K562 (cell line): ENCODE results near the gene SLC25A45. TPM values are rescaled to one million over a fixed set of nuclear protein-coding genes. Genes with fewer than 3 reads are reported as not detected.

Experiments used
- ATAC-seq: fragments of 200-7000 bp; cut with Tn5 transposase; 3 replicates; pipeline ENCODE4 v1.9.1; 2020; ENCODE audit warnings: moderate library complexity
- BruUV-seq: library from RNA; stranded (reverse); fragments of 400-500 nt; replicated peaks from 2 replicates; lab custom pipeline; 2021; lab: Mats Ljungman, UMichigan
- CTCF ChIA-PET: fragments of 300-600 bp; formaldehyde crosslinking; extraction: SDS; loops from one replicate; lab custom pipeline; 2021; ENCODE audit warnings: low intra/inter-chr PET ratio; lab: Yijun Ruan, JAX
- POLR2A ChIA-PET: fragments of 300-600, 350-650 bp; sonication (Branson Sonifier 250); formaldehyde crosslinking; extraction: SDS; loops from one replicate; lab custom pipeline; 2021; ENCODE audit warnings: antibody characterized with exemption, inconsistent platforms; lab: Yijun Ruan, JAX
- DNase-seq, 4 experiments: peaks; one replicate each; pipeline versions ENCODE4 v3.0.0 to v3.0.0-alpha.2; 2011 to 2018; ENCODE audit warnings: low spot score in 3 of 4, mixed read lengths in 3 of 4; ENCODE audit errors: extremely low read depth in 1 of 4
- FAIRE-seq: peaks from 2 replicates; lab custom pipeline; 2011; peaks lifted over from hg19 to GRCh38; lab: Jason Lieb, UNC
- H2AFZ ChIP-seq: 2 replicates; pipeline ENCODE4 v1.6.0; 2011; ENCODE audit warnings: low read depth, low read length, control low read depth, inconsistent platforms
- H3K27ac ChIP-seq: fragments of 200-600 bp; 3 replicates; pipeline ENCODE4 v1.8.0; 2011; ENCODE audit warnings: low read depth, mild to moderate bottlenecking, control low read depth, inconsistent platforms, low read length, moderate library complexity, mixed read lengths; ENCODE audit errors: extremely low read depth
- H3K27me3 ChIP-seq, 2 experiments: fragments of 300-600 bp in 1 of 2; 2 replicates in 1 of 2; 3 replicates in 1 of 2; pipeline versions ENCODE4 v1.6.0 to v1.8.0; 2011; ENCODE audit warnings: inconsistent platforms in 2 of 2, low read length in 2 of 2, mild to moderate bottlenecking in 1 of 2, mixed read lengths in 1 of 2, moderate library complexity in 1 of 2; ENCODE audit not compliant: control insufficient read depth in 2 of 2, insufficient read depth in 2 of 2
- H3K36me3 ChIP-seq: fragments of 300-600 bp; 3 replicates; pipeline ENCODE4 v1.8.0; 2011; ENCODE audit warnings: mild to moderate bottlenecking, low read length, inconsistent platforms; ENCODE audit not compliant: control insufficient read depth, insufficient read depth
- H3K4me1 ChIP-seq, 2 experiments: fragments of 200-600 bp in 1 of 2; replicated peaks in 1 of 2; 2 replicates in 1 of 2; 3 replicates in 1 of 2; pipeline versions ENCODE4 v1.5.1 to v1.8.0; 2011; ENCODE audit warnings: inconsistent platforms in 2 of 2, low read length in 2 of 2, mild to moderate bottlenecking in 1 of 2, mixed read lengths in 1 of 2, moderate library complexity in 1 of 2; ENCODE audit not compliant: control insufficient read depth in 2 of 2, insufficient read depth in 2 of 2
- H3K4me2 ChIP-seq: 2 replicates; pipeline ENCODE4 v1.6.1; 2011; ENCODE audit warnings: low read length, control low read depth, inconsistent platforms, mixed read lengths; ENCODE audit not compliant: insufficient read depth
- H3K4me3 ChIP-seq: fragments of 200-600 bp; sonication (generic), shearing (Covaris generic); 2 replicates; pipeline ENCODE4 v1.5.1; 2016; ENCODE audit warnings: control low read depth, inconsistent platforms
- H3K79me2 ChIP-seq: fragments of 200-600 bp; 3 replicates; pipeline ENCODE4 v1.8.0; 2011; ENCODE audit warnings: low read length, inconsistent platforms; ENCODE audit not compliant: control insufficient read depth, insufficient read depth
- H3K9ac ChIP-seq, 2 experiments: 2 replicates each; pipeline versions ENCODE4 v1.6.0 to v1.6.1; 2011; ENCODE audit warnings: low read depth in 2 of 2, low read length in 2 of 2, control low read depth in 1 of 2, inconsistent platforms in 1 of 2, mild to moderate bottlenecking in 1 of 2, mixed read lengths in 1 of 2; ENCODE audit not compliant: insufficient read depth in 1 of 2
- H3K9me1 ChIP-seq: one replicate; pipeline ENCODE4 v1.6.0; 2011; ENCODE audit warnings: inconsistent platforms, mild to moderate bottlenecking, low read length, moderate library complexity; ENCODE audit not compliant: control insufficient read depth, insufficient read depth
- H3K9me3 ChIP-seq: replicated peaks from 2 replicates; pipeline ENCODE4 v1.5.1; 2011; ENCODE audit warnings: low read depth, low read length, inconsistent platforms; ENCODE audit not compliant: control insufficient read depth, insufficient read depth
- H4K20me1 ChIP-seq: replicated peaks from 2 replicates; pipeline ENCODE4 v1.6.1; 2011; ENCODE audit warnings: low read length, inconsistent platforms, mixed read lengths; ENCODE audit not compliant: control insufficient read depth, insufficient read depth
- CHD4 ChIP-seq: fragments of 200-600 bp; sonication (generic); IDR thresholded peaks from 3 replicates; pipeline ENCODE4 v1.6.1; 2012; ENCODE audit warnings: low read depth, mild to moderate bottlenecking, mixed read lengths, low read length, inconsistent platforms; ENCODE audit not compliant: insufficient read depth, insufficient replicate concordance, poor library complexity, severe bottlenecking
- ETV5 ChIP-seq: sonication (generic); formaldehyde crosslinking; IDR thresholded peaks from 2 replicates; pipeline ENCODE4 v1.4.0; 2020; ENCODE audit warnings: low read depth, mild to moderate bottlenecking, missing genetic modification reagents
- FOXA3 ChIP-seq, 2 experiments: fragments of 450-650 bp in 1 of 2; sonication (generic) in 1 of 2; formaldehyde crosslinking; IDR thresholded peaks in 1 of 2; conservative IDR thresholded peaks in 1 of 2; 2 replicates each; pipeline versions ENCODE4 v1.4.0 to v1.8.0; 2020 to 2022; ENCODE audit warnings: mild to moderate bottlenecking in 2 of 2, missing genetic modification reagents in 1 of 2
- GTF2E2 ChIP-seq: fragments of 200-800 bp; sonication (Bioruptor generic); IDR thresholded peaks from 2 replicates; pipeline ENCODE4 v1.6.1; 2016; ENCODE audit warnings: missing genetic modification characterization, missing compliant biosample characterization
- HIVEP1 ChIP-seq: fragments of 250-450 bp; sonication (Bioruptor Pico); IDR thresholded peaks from 2 replicates; pipeline ENCODE4 v1.4.0; 2020; ENCODE audit warnings: mild to moderate bottlenecking
- PATZ1 ChIP-seq: fragments of 250-450 bp; sonication (Bioruptor Pico); IDR thresholded peaks from 2 replicates; pipeline ENCODE4 v1.5.0; 2020; ENCODE audit warnings: mild to moderate bottlenecking, borderline replicate concordance
- TAF1 ChIP-seq: IDR thresholded peaks from 2 replicates; pipeline ENCODE4 v1.6.1; 2011; ENCODE audit warnings: mild to moderate bottlenecking, low read length, moderate library complexity; ENCODE audit not compliant: insufficient read depth, control insufficient read depth, severe bottlenecking; ENCODE audit errors: extremely low read depth
- ZNF57 ChIP-seq: fragments of 450-650 bp; formaldehyde crosslinking; IDR thresholded peaks from 2 replicates; pipeline ENCODE4 v1.4.0; 2020; ENCODE audit warnings: mild to moderate bottlenecking, moderate library complexity
- WGBS: fragments of 100-300 bp; shearing (Covaris generic); methylation state at CpG from one replicate; pipeline ENCODE4 v1.1.6; 2016; ENCODE audit warnings: low coverage, mixed read lengths; ENCODE audit not compliant: insufficient coverage; ENCODE audit errors: missing lambda C conversion rate; 5-methylcytosine and 5-hydroxymethylcytosine counted together
- in situ Hi-C: fragments of 300-500 bp; cut with MboI; formaldehyde crosslinking; loops from 4 replicates; pipeline ENCODE4 v1.15.0; 2018; ENCODE audit warnings: inconsistent platforms, mixed read lengths
- intact Hi-C: fragments of 100-400 bp; cut with micrococcal nuclease; formaldehyde crosslinking; loops from 2 replicates; pipeline ENCODE4 v1.14.2; 2022
- polyA plus RNA-seq, 8 experiments: library from polyadenylated mRNA; depleted of rRNA in 4 of 8; stranded (reverse) in 5 of 8; unstranded in 3 of 8; fragments of >200 nt; fragmentation: Nextera tagmentation in 2 of 8; fragmentation: Illumina TruSeq in 1 of 8; extraction: Ambion mirVana in 2 of 8; extraction: Trizol in 1 of 8; gene quantifications; 2 replicates each; pipeline versions ENCODE4 v1.2.1 to v1.2.3, GENCODE V29; 2011 to 2014; ENCODE audit warnings: inconsistent platforms in 1 of 8, missing spikeins in 1 of 8
- total RNA-seq, 7 experiments: library from RNA; depleted of rRNA in 6 of 7; stranded (reverse); fragments of >200 nt in 6 of 7; fragmentation: Illumina TruSeq in 2 of 7; extraction: Trizol in 2 of 7; gene quantifications; 2 replicates each; pipeline versions ENCODE4 v1.2.1 to v1.2.3, GENCODE V29; 2011 to 2021; ENCODE audit warnings: low replicate concordance in 1 of 7

SLC25A45 gene
- total and polyA plus RNA-seq, 9 of the 15 experiments (the other 6 are each of a cell fraction or from before 2014, with no cell fraction given), result 0.15 to 2.3 (median 0.68) TPM

- no peaks in the 10 kb centered on the region for H3K9me1 ChIP-seq
- no peak for TF ChIP-seq ETV5
- TF ChIP-seq PATZ1, result no peak
- TF ChIP-seq ZNF57 (CRISPR knock-in tag), result no peak
- TF ChIP-seq TAF1, result no peak
- no peak for TF ChIP-seq CHD4
- TF ChIP-seq FOXA3 (CRISPR knock-in tag; conservative IDR thresholded peaks at IDR 0.05 in 1 of 2, IDR thresholded peaks at IDR 0.05 in 1 of 2), result 0 out of 4 replicates have a peak, but pooled peaks of 1 of the 2 experiments have one; percentile 21
- TF ChIP-seq HIVEP1 (CRISPR knock-in tag), result no peak
- no peak for TF ChIP-seq GTF2E2
- no TSS peak for BruUV-seq
- H3K4me1 ChIP-seq, result peaks cover 32 to 70% of the 10 kb centered on the region in 2 experiments
- intact Hi-C loops (no loop called here), in situ Hi-C loops (no loop called here)
- no peak overlapping the region; the same call in 2 of the 3 replicates for H3K27ac ChIP-seq
- DNase-seq (no peak), FAIRE-seq (no peak), ATAC-seq (no peak)
- no peaks in the 10 kb centered on the region for H3K27me3 ChIP-seq
- CTCF ChIA-PET, result interaction anchor here (0.7 kb wide), 1 partner anchor 21 kb away, joined by 3 read pairs; no protein-coding TSS in a partner anchor
- POLR2A ChIA-PET, result interaction anchor here (0.6 to 16.2 kb wide), 10 partner anchors 9 to 219 kb away, joined by 3 to 253 read pairs (median 4); partner anchors contain the start of genes MALAT1, NEAT1 and SPDYC
- H3K9me3 ChIP-seq, result no peaks in the 10 kb centered on the region; the same call in 1 of the 2 replicates
- H3K79me2 ChIP-seq, result peaks cover 37% of the 10 kb centered on the region
- no peak overlapping the region for H2AFZ ChIP-seq
- H3K36me3 ChIP-seq, result peaks cover 54% of the 10 kb centered on the region; the same call in 2 of the 3 replicates
- H3K4me3 ChIP-seq, result no peak overlapping the region
- 75% methylated on average over 4 of the region's 4 CpGs for WGBS
- peaks cover 9% of the 10 kb centered on the region for H4K20me1 ChIP-seq
- peak overlapping the region; percentile 43 for H3K4me2 ChIP-seq
- peak overlapping the region; percentile 13 to 75; a peak in 2 of 4 replicates for H3K9ac ChIP-seq
Observed at GRCh38 chr11:65388731-65389130, 6.3 kb upstream of the SLC25A45 start.
